RCC 7860 (cell line): ENCODE data around the gene UBE2M.
"Not testable (repeated sequence)": the region's sequence is repeated elsewhere in the genome, so short reads cannot be mapped to it uniquely, and the experiment has no call there.

ENCODE experiments used
- DNase-seq: peaks from one replicate; pipeline ENCODE4 v3.0.0-alpha.2; 2015; ENCODE audit warnings: low spot score
- FAIRE-seq: peaks from 2 replicates; lab custom pipeline; 2012; peaks lifted over from hg19 to GRCh38; lab: Jason Lieb, UNC

Gene UBE2M

GRCh38 chr19:58542641-58543372 is 15.6 kb downstream of the UBE2M start:
- FAIRE-seq, DNase-seq: not testable (repeated sequence)

DNA sequence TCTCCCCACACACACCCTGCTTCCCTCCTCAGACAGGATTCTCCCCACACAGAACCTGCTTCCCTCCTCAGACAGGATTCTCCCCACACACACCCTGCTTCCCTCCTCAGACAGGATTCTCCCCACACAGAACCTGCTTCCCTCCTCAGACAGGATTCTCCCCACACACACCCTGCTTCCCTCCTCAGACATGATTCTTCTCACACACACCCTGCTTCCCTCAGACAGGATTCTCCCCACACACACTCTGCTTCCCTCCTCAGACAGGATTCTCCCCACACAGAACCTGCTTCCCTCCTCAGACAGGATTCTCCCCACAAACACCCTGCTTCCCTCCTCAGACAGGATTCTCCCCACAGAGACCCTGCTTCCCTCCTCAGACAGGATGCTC is 19.2 kb downstream of the UBE2M start:
- not testable (repeated sequence) for DNase-seq, FAIRE-seq

DNA sequence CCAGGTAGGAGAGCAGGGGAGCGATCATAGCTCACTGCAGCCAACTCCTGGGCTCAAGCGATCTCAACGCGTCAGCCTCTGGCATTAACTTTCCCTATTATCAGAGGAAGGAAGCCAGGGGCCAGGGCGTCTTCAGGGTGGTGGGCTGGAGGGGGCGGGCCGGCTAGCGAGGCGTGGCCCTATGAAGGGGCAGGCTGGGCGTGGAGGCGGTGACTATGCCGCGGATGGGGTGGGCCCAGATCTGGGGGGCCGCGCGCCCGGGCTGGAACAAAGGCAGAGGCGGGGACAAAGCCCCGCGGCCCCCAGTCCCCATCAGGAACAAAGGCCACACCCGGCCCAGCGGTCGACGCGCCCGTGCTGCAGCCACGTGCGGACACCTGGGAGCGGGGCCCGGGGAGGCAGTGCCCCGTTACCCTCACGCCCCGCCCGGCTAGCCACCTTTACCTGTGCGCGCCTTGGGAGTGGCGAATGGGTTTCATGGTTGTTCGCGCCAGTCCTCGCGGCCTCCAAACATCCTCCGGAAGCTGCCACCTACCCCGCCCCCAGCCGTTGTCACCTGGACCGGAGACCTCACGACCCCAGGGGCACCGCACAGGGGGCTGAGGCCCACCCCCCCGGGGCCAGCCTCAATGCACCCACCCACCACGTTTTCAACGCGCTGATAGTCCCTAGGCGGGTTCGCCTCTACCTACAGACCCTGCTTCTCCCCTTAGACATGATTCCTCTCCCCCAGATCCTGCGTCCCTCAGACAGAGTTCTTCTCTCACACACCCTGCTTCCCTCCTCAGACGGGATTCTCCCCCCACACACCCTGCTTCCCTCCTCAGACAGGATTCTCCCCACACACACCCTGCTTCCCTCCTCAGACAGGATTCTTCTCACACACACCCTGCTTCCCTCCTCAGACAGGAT is 19.9 kb downstream of the UBE2M start:
- no peak for DNase-seq

DNA sequence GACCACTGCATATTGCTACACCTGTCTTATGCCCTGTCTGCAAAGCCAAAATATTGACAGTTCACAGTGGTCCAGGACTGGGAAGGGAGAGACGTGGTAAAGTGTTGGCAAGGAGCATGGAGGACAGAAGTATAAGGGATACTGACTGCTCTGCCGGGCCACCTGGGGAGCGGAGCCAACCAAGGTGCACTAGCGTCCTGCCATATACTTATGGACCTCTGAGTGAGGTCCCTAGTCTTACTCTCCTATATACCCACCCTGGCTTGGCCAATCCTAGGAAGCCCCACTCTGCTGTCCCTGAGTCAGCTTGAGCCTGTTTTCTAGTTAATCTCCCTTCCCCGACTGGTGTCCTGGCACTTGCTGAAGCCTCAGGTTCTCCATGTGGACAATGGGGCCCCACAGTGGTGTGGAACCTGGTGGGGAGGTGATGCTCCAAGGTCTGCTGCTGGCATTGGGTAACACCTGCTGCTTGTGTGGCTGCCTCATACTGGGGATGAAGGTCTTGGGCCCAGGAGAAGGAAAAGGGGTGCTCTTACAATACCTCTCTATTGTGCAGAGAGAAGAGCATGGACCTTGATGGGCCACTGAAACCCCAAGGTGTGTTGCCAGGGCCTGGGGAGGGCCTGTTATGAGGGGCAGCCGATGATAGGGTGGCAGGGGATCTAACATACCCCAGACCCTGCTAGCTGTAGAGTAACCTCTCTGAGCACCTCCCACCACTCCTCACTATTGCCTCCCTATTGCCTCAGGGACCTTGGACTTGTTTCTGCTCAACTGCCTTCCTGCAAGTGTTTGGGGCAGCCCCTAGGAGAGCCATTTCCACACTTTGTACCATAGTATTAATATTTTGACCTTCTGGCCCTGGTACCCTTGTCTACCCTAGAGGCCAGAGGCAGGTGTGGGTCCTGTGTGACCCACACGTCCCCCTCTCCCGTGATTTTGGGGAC is 21.3 kb downstream of the UBE2M start:
- no peak for DNase-seq
- no peak for FAIRE-seq

More for the DNA sequence above, 19.9 kb downstream of the UBE2M start:
- no peak for FAIRE-seq

- FAIRE-seq (no peak), DNase-seq (no peak)
Measured at GRCh38 chr19:58535857-58536256, 22.6 kb downstream of the UBE2M start.

GRCh38 chr19:58531034-58531840 is 27.2 kb downstream of the UBE2M start:
- FAIRE-seq (no peak), DNase-seq (no peak)

DNA sequence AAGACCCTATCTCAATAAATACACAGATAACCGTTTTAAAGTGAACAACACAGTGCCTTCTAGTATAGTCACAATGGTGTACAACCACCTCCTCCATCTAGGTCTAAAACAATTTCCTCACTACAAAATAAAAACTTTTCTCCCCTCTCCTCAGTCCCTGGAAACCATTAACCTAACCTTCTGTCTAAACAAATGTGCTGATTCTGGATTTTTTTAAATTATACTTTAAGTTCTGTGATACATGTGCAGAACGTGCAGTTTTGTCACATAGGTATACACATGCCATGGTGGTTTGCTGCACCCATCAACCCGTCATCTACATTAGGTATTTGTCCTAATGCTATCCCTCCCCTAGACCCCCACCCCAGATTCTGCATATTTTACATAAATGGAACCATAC is 29.0 kb downstream of the UBE2M start:
- DNase-seq (no peak), FAIRE-seq (no peak)

- DNase-seq, result no peak
- FAIRE-seq, result no peak
Measured at GRCh38 chr19:58522709-58523108, 35.7 kb downstream of the UBE2M start.

GRCh38 chr19:58521651-58522050 is 36.8 kb downstream of the UBE2M start:
- DNase-seq, result no peak

DNA sequence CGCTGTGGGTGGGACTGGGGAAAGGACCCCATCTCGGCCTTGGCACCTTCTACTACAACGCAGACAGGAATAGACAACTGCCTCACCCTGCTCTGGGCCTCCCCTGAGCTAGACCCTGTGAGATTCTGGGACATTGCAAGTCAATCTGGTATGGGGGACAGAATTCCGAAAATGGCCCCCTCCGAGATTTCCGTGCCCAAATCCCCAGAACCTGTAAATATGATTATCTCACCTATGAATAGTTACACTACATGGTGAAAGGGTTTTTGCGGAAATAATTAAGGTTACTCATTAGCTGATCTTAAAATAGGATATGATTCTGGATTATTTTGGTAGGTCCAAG is 38.2 kb downstream of the UBE2M start:
- FAIRE-seq (no peak), DNase-seq (no peak)

More at GRCh38 chr19:58521651-58522050, 36.8 kb downstream of the UBE2M start:
- FAIRE-seq, result no peak

DNA sequence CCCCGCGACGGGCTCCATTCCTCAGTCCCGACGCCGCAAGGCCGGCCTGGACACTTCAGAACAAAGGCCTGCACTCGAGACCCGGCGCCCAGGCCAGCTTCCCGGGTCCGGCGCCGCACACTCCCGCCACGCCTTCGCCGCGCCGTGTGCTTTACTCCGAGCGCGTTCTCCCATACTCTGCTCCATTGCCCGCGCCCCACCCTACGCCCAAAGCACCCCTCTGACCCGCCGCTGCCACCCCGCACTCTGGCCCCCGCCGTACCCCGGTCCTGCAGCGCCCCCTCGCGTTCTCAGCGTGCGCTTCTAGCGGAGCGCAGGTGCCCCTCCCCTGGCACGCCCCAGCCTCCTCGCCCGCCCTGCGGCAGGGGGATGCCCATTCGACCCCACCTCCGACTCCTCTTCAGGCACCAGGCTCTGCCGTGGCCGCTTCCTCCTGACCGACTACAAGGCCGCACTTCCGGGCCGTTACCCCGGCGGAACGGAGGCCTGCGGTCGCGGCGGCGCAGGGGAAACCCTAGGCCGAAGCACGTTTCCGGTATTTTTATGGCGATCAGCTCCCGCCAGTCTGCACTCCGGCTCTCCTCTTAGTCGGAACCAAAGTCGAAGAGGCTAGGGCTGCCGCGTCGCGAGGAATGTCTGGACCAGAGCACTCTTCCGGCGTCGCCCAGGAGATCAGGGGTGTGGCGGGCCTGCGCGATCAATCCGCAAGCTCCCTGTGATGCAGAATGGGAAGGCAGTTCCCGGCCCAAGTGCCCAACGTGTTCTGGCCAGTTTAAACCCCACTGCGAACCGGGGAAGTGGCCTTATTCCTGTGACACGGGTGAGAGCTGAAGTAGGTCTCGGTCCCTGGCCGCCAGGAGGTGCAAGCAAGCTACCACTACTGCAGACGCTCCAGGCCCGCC is 38.8 kb downstream of the UBE2M start, which contains the start of gene ZBTB45:
Gene ZBTB45 (minus strand): TSS at position 456 of the 902 bp plus-strand sequence. CDS start 2,137 bp downstream, outside the sequence.
- FAIRE-seq, result no peak
- DNase-seq, result peak; percentile 90

GRCh38 chr19:58519087-58519354 is 39.4 kb downstream of the UBE2M start:
- FAIRE-seq (no peak), DNase-seq (peak; percentile 52)

GRCh38 chr19:58518256-58519086 is 39.9 kb downstream of the UBE2M start:
- no peak for DNase-seq
- FAIRE-seq, result no peak

GRCh38 chr19:58516964-58517833 is 41.2 kb downstream of the UBE2M start:
- FAIRE-seq (no peak), DNase-seq (no peak)

GRCh38 chr19:58516246-58516836 is 42.1 kb downstream of the UBE2M start:
- FAIRE-seq (no peak), DNase-seq (no peak)

- FAIRE-seq (no peak), DNase-seq (no peak)
Measured at GRCh38 chr19:58515259-58515658, 43.2 kb downstream of the UBE2M start.

DNA sequence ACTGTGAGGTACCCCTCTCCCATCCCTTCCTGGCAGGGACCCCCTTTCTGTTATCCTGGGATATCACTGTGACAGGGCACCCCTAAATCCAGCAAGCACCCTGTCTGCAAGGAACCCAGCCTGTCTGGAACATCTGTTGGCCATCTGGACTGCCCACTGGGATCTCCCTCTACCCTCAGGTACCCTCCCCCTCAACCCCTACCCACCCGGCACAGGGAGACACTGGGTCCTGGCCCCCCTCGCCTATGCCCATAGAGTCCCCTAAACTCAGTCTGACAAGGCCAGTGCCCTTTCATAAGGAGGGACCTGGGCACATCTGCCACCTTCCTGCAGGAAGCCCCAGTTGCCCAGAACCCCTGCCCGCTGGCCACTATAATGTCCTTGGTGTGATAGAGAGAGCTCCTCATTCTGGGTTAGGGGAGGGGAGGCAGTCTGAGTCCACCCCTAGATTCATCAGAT is 43.8 kb downstream of the UBE2M start:
- no peak for FAIRE-seq
- DNase-seq, result no peak
